HG02885 (cell line): ENCODE data around the gene CHST7.

Source experiments
- ATAC-seq: cut with Tn5 transposase; IDR thresholded peaks from one replicate; pipeline ENCODE4 v1.9.1; 2021; ENCODE audit warnings: mild to moderate bottlenecking; ENCODE audit not compliant: unreplicated experiment, poor library complexity

CHST7 gene

DNA sequence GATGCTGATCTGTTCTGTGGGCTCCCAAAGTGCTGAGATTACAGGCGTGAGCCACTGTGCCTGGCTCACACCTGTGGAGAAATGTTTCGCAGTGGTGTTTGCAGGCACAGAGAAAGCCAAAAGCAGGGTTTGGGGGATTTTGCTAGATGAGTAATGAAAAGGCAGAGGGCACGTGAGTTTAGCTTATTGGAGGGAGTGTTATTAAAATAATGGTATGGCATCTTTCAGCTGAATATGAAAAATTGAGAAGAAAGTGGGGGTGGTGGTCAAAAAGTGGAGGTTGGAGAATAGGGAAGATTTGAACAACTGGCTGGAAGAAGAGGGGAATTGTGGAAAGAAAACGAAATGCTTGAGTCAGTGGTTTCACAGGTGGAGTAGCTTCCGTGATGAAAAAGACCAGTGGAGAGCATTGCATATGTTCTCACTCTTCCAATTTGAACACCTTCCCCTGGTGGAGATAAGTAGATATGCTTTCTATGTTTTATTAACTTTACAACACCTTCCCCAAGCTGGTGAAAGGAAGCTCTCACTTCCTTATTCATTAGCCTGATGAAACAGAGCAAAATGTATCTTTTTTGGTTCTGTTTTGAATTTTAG is 1.1 kb upstream of the CHST7 start:
- ATAC-seq: peak; percentile 43

DNA sequence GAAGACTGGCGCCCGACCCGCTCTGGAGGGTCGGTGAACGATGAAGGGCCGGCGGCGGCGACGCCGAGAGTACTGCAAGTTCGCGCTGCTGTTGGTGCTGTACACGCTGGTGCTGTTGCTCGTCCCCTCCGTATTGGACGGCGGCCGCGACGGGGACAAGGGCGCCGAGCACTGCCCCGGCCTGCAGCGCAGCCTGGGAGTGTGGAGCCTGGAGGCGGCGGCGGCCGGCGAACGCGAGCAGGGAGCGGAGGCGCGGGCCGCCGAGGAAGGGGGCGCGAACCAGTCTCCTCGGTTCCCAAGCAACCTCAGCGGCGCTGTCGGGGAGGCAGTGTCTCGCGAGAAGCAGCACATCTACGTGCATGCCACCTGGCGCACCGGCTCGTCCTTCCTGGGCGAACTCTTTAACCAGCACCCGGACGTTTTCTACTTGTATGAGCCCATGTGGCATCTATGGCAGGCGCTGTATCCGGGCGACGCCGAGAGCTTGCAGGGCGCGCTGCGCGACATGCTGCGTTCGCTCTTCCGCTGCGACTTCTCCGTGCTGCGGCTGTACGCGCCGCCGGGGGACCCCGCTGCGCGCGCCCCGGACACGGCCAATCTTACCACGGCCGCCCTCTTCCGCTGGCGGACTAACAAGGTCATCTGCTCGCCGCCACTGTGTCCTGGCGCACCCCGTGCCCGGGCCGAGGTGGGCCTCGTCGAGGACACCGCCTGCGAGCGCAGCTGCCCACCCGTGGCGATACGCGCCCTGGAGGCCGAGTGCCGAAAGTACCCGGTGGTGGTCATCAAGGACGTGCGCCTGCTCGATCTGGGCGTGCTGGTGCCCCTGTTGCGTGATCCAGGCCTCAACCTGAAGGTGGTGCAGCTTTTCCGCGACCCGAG is 568 bp downstream of the CHST7 start:
- ATAC-seq: peak; percentile 35

DNA sequence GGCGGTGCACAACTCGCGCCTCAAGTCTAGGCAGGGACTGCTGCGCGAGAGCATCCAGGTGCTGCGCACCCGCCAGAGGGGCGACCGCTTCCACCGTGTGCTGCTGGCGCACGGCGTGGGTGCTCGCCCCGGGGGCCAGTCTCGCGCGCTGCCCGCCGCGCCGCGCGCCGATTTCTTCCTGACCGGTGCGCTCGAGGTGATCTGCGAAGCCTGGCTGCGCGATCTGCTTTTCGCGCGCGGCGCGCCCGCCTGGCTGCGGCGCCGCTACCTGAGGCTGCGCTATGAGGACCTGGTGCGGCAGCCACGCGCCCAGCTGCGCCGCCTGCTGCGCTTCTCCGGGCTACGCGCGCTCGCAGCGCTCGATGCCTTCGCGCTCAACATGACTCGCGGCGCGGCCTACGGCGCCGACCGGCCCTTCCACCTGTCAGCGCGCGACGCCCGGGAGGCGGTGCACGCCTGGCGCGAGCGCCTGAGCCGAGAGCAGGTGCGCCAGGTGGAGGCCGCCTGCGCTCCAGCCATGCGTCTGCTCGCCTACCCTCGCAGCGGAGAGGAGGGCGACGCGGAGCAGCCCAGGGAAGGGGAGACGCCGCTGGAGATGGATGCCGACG is 1.3 kb downstream of the CHST7 start:
- ATAC-seq: peak; percentile 23

DNA sequence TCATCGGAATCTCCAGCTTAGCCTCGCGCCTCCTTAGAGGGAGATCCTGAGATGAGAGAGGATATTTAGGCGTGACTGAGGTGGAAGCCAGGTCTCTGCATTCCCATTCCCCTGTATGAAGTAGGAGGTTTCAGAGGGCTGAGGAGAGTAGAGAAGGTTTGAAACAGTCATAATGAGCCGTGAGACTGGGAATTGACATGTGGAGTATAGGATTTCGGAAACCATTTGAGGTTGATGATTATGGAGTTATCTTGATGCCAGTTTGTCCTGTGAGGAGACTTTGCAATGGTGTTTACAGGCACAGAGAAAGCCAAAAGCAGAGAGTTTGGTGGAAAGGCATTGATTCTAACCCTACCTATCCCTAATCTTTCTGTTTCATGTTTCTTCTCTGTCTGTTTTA is 2.0 kb downstream of the CHST7 start:
- ATAC-seq: no peak

DNA sequence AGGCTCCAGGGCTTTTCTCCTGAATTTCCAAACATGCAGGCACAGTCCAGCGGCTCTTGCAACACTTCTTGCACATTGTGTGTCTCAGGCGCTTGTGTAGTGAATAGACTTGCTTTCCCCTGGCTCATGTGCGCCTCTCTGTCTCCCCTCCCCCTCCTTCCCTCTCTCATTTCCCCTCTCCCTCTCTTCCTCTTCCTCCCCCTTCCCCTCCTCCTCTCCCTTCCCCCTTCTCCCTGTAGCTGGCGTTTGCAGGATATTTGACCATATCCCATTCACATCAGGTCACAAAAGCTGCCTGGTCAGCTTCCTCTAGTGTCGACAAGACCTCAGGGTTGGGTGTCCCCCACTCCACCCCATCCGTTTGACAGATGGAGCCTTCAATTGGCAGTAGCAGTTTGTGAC is 2.4 kb downstream of the CHST7 start:
- no peak for ATAC-seq

DNA sequence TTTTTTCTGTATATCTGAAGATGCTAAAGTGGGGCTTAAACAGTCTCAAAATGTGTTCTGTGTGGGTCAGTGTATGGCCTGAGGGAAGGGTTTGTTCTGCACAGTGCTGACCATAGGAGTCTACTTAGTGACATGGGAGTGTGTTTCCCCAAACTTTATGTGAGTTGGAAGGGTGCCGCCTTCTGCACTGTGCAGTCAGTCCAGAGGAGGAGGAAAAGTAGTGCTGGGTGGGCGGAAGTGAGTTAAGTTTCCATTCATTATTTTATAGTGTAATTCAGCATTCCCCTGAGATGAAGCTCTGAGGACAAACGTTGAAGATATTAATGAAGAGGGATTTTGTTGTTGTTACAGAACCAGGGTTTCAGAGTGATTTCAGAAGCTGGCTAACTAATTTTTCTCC is 2.9 kb downstream of the CHST7 start:
- no peak for ATAC-seq

DNA sequence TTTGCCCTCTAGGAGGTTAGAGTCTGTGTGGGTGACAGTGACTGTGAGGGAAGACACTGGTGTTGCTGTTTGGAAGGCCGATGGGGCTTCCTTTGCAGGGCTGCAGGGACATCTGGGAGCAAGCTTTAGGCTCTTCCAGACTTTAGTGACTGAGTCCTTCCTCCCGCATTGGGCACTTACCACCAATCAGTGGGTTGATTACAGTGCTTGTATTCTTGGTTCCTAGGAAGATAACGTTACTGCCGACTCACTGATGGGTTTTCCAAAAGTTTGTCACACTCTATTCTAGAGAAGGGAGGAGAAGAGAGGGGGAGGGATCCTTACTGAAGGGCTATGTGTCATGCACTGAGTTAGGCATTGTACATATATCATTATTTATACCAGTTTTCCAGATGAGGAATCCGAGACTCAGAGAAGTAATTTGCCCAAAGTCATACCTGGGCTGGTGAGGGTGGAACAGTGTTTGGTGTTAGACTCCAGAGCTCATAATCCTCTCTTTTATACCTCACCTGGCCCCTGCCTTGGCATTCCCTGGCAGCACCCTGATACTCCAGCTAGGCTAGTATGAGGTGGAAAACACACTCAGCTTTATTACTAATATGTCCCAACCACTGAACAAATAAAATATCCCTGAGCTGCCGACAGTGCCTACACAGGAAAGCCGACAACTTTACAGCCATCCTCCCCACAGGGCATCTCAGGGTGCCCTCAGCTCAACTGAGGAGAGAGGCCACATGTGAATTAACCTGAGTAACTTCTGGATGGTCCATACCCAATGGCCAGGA is 3.8 kb downstream of the CHST7 start:
- ATAC-seq: no peak

DNA sequence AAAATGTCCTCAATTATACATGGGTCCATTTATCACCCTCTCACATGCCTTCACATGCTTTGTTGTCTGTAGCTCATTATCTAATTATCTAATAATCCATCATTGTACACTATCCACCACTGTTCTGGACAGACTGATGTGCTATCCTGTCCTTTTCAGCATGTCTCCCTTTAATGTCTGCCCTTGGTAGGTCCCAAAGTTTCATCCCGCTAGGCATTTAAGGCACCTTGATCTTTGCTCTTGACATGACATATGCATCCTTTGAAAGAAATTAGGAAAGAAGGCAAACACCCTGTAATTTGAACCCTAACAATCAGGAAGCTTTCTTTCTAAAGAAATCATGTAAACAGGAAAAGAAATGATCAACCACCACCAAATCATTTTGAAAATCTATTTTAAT is 5.7 kb downstream of the CHST7 start:
- ATAC-seq: no peak

DNA sequence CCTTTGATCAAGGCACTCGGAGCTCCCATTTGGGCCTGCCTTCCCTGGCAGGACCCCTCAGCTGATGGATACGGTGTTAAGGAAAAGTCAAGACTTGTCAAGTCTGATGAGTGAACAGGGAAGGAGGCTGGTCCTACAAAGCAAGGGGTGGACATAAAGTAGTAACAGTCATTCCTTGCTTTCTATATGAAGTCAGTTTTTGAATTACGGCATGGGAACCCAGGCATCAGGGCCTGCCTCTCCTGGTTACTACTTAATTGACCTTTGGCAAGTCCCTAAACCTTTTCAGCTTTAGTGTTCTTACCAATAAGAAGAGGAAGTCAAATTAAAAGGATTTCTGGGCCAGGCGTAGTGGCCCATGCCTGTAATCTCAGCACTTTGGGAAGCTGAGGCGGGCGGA is 7.0 kb downstream of the CHST7 start:
- no peak for ATAC-seq

DNA sequence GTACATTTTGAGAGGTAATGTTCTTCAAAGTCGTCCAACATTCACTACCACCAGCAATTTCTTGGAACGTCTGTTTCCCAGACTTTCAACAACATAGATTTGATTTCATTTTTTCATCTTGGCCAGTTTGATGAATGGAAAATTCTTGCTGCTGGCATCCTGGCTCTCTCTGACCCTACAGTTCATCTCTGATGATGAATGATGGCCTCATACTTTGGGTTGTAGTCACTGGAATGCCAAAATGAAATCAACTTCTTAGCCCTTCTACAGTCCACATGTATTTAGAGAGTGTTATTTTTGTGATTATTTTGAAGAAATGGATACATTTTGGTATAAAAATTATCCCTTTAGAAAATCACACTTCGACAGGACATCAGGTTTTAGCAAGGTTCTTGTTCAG is 8.8 kb downstream of the CHST7 start:
- no peak for ATAC-seq

DNA sequence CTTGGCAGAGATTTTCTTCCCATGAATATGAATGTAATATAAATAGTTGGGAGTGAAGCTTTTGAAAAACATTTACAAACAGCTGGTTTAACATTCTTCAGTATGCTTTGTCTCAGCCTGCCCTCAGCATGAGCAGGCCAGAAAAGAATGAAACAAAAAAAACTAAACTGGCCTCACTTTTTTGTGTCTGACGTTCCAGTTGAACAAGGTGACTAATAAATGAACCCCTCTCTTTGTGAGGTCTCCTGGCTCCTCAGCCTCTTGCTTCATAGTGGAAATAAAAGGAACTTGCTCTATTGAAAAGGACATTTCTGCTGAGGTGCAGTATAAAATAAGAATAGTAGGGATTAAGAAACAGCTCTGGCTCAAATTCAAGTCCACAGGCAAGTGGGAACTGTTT is 9.4 kb downstream of the CHST7 start:
- no peak for ATAC-seq

DNA sequence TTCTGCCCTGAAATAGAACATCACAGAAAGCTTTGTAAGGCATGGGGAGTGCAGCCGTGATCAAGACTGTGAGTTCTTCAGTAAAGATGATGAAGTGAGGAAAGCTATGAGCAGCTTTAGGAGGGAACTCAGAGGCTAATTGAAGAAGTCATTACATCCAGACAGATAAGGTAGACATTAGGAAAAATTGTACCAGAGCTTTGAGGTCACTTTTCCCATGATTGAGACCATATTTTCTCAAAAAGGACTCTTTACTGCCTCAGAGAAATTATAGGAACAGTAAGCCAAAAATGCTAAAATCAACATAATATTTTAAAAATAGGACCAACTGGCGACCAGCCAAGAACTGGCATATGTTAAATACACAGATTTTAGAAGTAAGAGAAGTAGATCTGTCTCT is 11.2 kb downstream of the CHST7 start:
- no peak for ATAC-seq

DNA sequence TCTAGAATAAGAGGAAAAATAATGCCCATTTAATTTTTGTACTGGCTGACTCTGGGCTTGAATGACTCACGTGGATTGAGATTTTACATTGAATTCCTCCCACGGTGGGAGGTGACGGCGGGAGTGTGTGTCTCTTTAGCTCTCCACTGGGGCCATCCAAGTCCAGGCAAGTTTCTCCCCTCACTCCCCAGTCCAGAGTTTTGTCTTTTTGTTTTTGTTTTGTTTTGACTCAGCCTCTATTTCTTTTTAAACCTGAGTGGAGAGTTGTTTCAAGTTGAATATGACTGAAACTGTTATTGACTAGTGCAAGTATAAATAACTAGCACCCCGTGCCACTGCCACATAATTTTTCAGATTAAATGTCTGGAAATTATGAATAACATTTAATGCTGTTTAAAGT is 13.6 kb downstream of the CHST7 start:
- peak; percentile 81 for ATAC-seq

DNA sequence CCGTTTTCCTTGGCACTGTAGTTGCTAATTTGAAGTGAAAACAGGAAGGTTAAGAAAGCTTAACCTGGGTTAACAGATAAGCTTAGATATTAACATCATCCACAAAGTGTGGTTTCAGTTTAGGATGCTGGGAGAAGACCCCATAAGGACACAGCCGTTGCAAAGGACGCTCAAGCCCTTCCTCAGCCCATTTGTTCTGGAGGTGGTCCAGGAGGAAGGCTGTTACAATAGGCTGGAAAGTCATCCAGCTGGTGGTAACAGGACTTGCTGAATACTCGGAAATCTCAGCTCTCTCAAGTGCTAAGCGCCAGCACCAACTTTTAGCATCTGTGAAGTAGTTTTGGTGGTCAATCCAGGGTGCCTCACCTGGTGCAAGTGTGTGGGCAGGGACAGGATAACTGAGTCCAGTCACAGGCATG is 14.2 kb downstream of the CHST7 start:
- ATAC-seq: no peak

DNA sequence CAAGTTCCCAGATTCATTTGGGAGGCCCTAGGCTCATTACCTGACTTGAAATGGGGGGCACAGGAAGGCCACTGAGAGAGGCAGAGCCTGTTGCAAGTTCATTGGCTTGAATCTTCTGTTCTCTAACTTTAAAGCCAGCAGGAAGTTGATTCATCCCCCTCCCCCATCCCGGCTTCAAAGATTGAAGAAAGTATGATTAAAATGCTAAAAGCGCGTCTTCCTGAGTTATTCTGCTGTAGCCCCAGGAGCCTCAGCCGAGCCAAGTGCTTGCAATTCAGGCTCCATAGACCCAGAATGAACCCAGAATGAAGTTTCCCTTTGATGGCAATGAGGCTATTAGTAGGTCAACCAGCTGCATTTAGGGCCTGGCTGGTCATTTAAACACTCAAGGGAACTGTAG is 14.7 kb downstream of the CHST7 start:
- ATAC-seq: no peak

DNA sequence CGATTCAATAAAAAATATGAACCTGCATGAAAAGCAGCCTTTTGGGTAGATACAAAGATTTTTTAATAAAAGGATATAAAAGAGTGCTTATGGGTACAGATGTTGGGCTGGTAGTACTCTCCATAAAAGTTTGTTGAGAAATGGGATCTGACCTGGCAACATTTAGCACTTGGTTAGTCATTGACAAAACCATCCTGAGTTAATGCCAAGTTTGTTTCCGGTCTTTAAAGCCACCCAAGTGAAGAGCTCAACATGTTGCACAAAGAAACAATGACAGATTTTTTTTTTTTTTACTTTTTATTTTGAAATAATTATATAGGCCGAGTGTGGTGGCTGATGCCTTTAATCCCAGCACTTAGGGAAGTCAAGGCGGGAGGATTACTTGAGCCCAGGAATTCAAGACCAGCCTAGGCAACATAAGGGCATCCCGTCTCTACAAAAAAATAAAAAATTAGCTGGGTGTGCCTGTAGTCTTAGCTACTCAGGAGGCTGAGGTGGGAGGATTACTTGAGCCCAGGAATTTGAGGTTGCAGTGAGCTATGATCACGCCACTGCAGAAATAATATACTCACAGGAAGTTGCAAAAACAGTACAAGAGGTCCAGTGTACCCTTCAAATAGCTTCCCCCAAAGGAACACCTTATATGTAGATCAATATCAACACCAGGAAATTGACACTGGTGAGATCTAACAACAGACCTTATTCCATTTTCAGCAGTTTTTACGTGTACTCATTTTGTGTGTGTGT is 16.6 kb downstream of the CHST7 start:
- ATAC-seq: no peak

DNA sequence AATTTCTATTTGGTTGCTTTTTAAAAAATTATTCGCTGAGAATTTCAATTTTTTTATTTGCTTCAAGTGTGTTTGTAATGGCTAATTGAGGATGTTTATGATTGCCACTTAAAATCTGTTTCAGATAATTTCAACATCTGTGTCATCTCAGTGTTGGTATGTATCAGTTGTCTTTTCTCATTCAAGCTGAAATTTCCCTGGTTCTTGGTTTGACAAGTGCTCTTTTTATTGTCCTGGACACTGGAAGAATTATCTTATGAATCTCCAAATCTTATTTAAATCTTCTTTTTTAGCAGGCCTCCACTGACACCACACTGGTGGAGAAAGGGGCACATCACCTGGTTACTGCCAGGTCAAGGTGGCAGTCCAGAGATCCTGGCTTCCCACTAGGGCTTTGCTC is 21.5 kb downstream of the CHST7 start:
- no peak for ATAC-seq

DNA sequence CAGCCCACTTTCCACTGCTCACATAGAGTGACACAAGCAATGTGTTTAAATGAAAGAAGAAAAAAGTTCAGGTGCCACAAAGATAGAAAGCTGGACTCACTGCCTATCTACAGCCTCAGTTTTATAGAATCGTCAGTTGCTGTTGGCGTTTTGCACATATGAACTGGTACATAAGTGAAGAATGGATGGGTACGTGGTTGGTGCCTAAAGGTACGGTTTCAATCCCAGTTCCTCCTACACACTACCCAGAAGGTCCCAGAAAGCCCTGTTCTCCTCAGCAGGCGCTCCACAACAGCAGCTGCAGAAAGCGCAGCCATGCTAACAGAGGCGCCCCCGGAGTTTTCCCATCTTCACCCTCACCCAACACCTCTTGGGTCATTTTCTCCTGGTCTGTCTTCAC is 23.6 kb downstream of the CHST7 start:
- no peak for ATAC-seq

DNA sequence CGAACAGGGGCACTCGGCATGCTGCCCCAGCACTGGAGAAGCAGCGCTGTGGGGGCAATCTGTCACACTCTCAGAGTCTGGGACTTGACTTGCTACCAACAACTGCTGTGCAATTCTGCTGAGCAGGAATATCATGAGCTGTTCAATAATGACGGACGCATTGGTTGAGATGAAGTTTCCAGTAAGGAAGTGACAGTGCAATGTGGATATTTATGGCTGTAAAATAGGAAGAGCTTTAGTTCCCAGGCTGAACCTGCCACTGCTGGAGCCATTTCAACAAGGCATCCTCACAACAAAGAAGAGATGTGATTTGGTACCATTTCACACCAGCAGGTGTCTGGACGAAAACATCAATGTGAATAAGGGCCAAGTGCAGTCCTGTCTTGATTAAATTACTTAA is 24.2 kb downstream of the CHST7 start:
- no peak for ATAC-seq

DNA sequence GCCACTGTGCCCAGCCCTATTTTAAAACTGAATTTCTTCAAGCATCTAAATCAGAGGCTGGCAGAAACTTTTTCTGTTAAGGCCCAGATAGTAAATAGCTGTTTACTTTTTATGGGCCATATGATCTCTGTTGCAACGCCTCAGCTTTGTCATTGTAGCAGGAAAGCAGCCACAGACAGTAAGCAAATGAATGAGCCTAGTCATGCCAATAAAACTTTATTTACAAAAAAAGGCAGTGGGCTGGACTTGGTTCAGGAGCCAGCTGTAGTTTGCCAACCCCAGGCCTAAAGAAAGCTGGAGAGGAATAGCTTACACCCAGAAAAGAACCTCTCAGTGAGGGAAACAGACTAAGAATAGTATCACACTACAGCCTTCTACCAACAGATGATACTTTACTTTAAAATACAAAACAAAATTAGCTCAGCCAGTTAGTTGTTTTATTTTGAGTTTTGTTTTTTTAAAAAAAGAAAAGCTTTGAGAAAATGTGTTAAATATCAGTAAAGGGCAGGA is 25.5 kb downstream of the CHST7 start:
- ATAC-seq: no peak
